Upper lobe of left lung (tissue), 6 donors: ENCODE measurements around the gene ARHGAP1. TPM values are rescaled to one million over a fixed set of nuclear protein-coding genes. Genes with fewer than 3 reads are reported as not detected.

Experiments used
- ATAC-seq, 2 donors: fragments of 200-7000 bp; cut with Tn5 transposase; one replicate each; pipeline ENCODE4 v1.9.1; 2022; ENCODE audit warnings: mild to moderate bottlenecking in 2 of 2, moderate library complexity in 2 of 2; ENCODE audit not compliant: low FRiP score in 2 of 2
- DNase-seq, 2 donors: peaks; one replicate each; pipeline ENCODE4 v3.0.0-alpha.2; 2019 to 2020
- H3K27ac ChIP-seq, 4 donors: fragments of 200-600 bp; sonication (generic); one replicate each; pipeline ENCODE4 v1.5.1; 2016 to 2019
- H3K27me3 ChIP-seq, 4 donors: fragments of 200-600 bp; sonication (generic); one replicate each; pipeline ENCODE4 v1.5.1; 2017 to 2019
- H3K36me3 ChIP-seq, 4 donors: fragments of 200-600 bp; sonication (generic); one replicate each; pipeline ENCODE4 v1.5.1; 2016 to 2019
- H3K4me1 ChIP-seq, 4 donors: fragments of 200-600 bp; sonication (generic); one replicate each; pipeline ENCODE4 v1.5.1; 2018 to 2019
- H3K4me3 ChIP-seq, 4 donors: fragments of 200-600 bp; sonication (generic); one replicate each; pipeline ENCODE4 v1.5.1; 2017 to 2019; ENCODE audit warnings: mild to moderate bottlenecking in 2 of 4, moderate library complexity in 1 of 4
- H3K9me3 ChIP-seq, 4 donors: fragments of 200-600 bp; sonication (generic); one replicate each; pipeline ENCODE4 v1.5.1; 2018 to 2019
- EP300 ChIP-seq, 4 donors: sonication (generic); formaldehyde crosslinking; IDR thresholded peaks; one replicate each; pipeline ENCODE4 v1.5.1; 2017; ENCODE audit warnings: antibody characterized with exemption in 4 of 4, control low read depth in 2 of 4
- POLR2A ChIP-seq, 4 donors: fragments of 450-650 bp; IDR thresholded peaks; one replicate each; pipeline ENCODE4 v1.5.1; 2016 to 2017; ENCODE audit warnings: antibody characterized with exemption in 4 of 4, mild to moderate bottlenecking in 2 of 4
- POLR2AphosphoS5 ChIP-seq, 2 donors: sonication (generic); formaldehyde crosslinking; IDR thresholded peaks; one replicate each; pipeline ENCODE4 v1.5.1; 2017; ENCODE audit warnings: antibody characterized with exemption in 2 of 2
- WGBS, 2 donors: methylation state at CpG; one replicate each; pipeline ENCODE4 v1.1.5; 2017 to 2018; 5-methylcytosine and 5-hydroxymethylcytosine counted together
- total RNA-seq, 6 donors: library from RNA; depleted of rRNA in 4 of 6; stranded (reverse); fragments of >200 nt in 4 of 6; gene quantifications; one replicate each; pipeline versions ENCODE4 v1.1.0 to v1.2.1, GENCODE V29; 2016 to 2021
- TF ChIP-seq, protein P1 (sequence below), 6 experiments: fragments of 450-650 bp in 4 of 6; fragments of 200-600 bp in 2 of 6; sonication (generic) in 2 of 6; IDR thresholded peaks; one replicate each; pipeline ENCODE4 v1.5.1; 2016 to 2019; ENCODE audit warnings: antibody characterized with exemption in 6 of 6
- donor health status: DM: no; HTN: no; CAD: no; lungs with moderate emphysema.
- donor health status: DM: no; HTN: yes; CAD: no; lungs with severe emphysema.

Gene ARHGAP1
- total RNA-seq, 6 donors from 2014 or later: 33.8 to 81.8 (median 50.7) TPM

DNA sequence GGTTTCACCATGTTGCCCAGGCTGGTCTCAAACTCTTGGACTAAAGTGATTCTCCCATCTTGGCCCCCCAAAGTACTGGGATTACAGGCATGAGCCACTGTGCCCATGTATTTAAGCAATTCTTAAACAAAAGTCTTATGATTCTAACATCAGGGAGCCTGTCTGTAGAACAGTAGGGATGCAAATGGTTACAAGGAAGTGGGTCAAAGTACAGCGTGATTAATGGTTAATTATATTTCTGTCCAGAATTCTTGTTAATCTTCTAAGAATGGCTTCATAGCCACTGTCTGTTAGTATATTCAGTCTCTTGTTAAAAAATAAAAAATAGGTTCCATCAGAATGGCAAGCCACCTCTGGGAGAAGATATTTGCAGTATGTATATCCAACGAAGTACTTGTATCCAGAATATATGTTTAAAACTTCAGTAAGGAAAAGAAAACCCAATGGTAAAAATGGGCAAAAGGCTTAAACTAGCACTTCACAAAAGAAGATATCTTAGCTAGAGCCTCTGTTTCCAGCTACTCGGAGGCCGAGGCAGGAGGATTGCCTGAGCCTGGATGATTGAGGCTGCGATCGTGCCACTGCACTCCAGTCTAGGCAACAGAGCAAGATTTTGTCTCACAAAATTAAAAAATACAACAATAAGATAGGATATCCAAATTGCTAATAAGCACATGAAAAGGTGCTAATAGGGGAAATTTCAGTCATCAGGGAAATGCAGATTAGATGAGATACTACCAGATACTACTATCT is 60.2 kb downstream of the ARHGAP1 start:
- H3K36me3 ChIP-seq: peaks cover 0 to 35% (median 5%) of the 10 kb centered on the region in 4 donors
- H3K27ac ChIP-seq: no peak overlapping the region

DNA sequence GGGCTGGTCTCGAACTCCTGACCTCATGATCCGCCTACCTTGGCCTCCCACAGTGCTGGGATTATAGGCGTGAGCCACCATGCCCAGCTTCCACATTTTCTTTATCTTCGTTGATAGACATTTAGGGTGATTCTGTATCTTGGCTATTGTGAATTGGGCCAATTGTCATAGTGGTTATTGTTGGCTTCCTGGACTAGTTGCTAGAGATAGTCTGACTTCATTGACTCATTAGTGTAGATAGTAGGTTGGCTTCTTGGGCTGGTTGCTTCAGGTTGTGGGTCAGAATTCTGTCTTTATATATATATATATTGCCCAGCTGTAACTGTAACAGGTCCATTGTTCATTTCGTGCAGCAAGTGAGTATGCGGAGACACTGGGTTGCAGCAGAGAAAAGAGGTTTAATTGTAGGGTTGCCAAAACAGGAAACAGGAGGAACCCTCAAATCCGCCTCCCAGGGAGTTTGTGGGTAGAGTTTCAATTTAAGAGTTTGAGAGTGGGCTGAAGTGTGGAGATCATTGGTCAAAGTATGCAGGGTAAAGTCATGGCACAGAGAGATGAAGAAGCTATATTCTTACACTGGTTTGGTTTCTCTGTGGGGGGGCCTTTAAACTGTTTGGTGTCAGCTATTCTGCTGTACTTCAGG is 61.1 kb downstream of the ARHGAP1 start:
- 93 to 94% methylated on average over 7 of the region's 7 CpGs for WGBS, 2 donors
- TF ChIP-seq, protein P1, sequence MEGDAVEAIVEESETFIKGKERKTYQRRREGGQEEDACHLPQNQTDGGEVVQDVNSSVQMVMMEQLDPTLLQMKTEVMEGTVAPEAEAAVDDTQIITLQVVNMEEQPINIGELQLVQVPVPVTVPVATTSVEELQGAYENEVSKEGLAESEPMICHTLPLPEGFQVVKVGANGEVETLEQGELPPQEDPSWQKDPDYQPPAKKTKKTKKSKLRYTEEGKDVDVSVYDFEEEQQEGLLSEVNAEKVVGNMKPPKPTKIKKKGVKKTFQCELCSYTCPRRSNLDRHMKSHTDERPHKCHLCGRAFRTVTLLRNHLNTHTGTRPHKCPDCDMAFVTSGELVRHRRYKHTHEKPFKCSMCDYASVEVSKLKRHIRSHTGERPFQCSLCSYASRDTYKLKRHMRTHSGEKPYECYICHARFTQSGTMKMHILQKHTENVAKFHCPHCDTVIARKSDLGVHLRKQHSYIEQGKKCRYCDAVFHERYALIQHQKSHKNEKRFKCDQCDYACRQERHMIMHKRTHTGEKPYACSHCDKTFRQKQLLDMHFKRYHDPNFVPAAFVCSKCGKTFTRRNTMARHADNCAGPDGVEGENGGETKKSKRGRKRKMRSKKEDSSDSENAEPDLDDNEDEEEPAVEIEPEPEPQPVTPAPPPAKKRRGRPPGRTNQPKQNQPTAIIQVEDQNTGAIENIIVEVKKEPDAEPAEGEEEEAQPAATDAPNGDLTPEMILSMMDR (IDR thresholded peaks at IDR 0.05): no peak
- TF ChIP-seq POLR2AphosphoS5 (IDR thresholded peaks at IDR 0.05): no peak
- TF ChIP-seq POLR2A (IDR thresholded peaks at IDR 0.05): no peak
- TF ChIP-seq EP300 (IDR thresholded peaks at IDR 0.05): no peak
- peaks cover 0 to 26% (median 5%) of the 10 kb centered on the region in 4 donors for H3K36me3 ChIP-seq

More for the DNA sequence above, 60.2 kb downstream of the ARHGAP1 start:
- ATAC-seq (no peak), DNase-seq (no peak)
- TF ChIP-seq EP300 (IDR thresholded peaks at IDR 0.05) (no peak), POLR2A (IDR thresholded peaks at IDR 0.05) (no peak), POLR2AphosphoS5 (IDR thresholded peaks at IDR 0.05) (no peak)
- TF ChIP-seq, protein P1 (IDR thresholded peaks at IDR 0.05): no peak
- H3K9me3 ChIP-seq: no peaks in the 10 kb centered on the region
- H3K27me3 ChIP-seq: no peaks in the 10 kb centered on the region
- 94% methylated on average over 6 of the region's 6 CpGs for WGBS, 2 donors
- no peak overlapping the region for H3K4me3 ChIP-seq
- no peaks in the 10 kb centered on the region for H3K4me1 ChIP-seq

DNA sequence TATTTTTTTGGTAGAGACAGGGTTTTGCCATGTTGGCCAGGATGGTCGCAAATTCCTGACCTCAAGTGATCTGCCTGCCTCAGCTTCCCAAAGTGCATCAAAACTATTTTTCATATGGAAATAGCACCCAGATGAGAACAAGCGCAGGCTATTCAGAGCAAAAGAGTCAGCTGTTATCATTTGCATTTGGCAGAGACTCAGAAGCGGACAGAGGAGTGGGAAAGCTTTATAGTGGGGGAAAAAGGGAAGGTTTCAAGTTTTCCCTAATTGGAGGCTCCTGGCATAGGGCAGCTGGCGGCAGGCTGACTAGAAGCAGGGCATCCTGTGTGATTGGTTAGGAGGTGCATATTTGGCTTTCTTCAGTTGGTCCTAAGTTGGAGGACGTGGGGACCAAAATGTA is 62.9 kb downstream of the ARHGAP1 start:
- no peaks in the 10 kb centered on the region for H3K4me1 ChIP-seq
- DNase-seq: no peak
- H3K9me3 ChIP-seq: no peaks in the 10 kb centered on the region
- H3K36me3 ChIP-seq: peaks cover 0 to 24% (median 4%) of the 10 kb centered on the region in 4 donors
- TF ChIP-seq POLR2AphosphoS5 (IDR thresholded peaks at IDR 0.05): no peak
- TF ChIP-seq, protein P1 (IDR thresholded peaks at IDR 0.05): no peak
- no peak for TF ChIP-seq EP300 (IDR thresholded peaks at IDR 0.05)
- no peak for TF ChIP-seq POLR2A (IDR thresholded peaks at IDR 0.05)
- 96% methylated on average over 5 of the region's 5 CpGs for WGBS, 2 donors
- no peaks in the 10 kb centered on the region for H3K27me3 ChIP-seq
- no peak overlapping the region for H3K27ac ChIP-seq
- H3K4me3 ChIP-seq: no peak overlapping the region
- no peak for ATAC-seq

More for the DNA sequence above, 61.1 kb downstream of the ARHGAP1 start:
- Histone ChIP-seq H3K27ac (no peak overlapping the region), H3K4me3 (no peak overlapping the region), H3K27me3 (no peaks in the 10 kb centered on the region), H3K4me1 (no peaks in the 10 kb centered on the region), H3K9me3 (no peaks in the 10 kb centered on the region)
- DNase-seq: no peak
- ATAC-seq: no peak

DNA sequence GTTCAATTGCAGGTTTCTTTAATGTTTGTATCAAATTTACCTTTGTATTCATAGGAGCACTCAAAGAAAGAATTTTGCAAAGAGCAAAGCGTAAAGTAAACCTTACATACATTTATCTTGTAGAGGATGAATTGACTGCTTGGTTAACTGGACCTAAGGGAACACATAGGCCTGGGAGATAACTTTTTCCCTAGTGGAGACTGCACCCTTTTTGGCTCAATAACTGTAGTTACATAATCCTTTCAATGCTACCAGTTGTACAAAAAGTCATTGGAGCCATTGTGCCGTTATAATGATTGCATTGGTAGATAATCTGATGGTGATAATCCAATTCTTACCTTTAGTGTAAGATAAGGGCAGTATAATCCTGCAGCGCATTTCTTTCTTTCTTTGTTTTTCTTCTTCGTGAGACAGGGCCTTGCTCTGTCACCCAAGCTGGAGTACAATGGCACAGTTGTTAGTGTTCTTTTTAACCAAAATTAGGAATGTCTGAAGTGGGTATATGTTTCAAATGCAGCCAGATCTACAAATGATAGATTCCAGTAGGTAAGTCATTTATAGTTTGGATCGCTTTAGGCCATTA is 64.8 kb downstream of the ARHGAP1 start:
- Histone ChIP-seq H3K4me3 (no peak overlapping the region), H3K9me3 (no peaks in the 10 kb centered on the region), H3K27me3 (no peaks in the 10 kb centered on the region), H3K36me3 (peaks cover 0 to 43% (median 5%) of the 10 kb centered on the region in 4 donors), H3K4me1 (no peaks in the 10 kb centered on the region), H3K27ac (no peak overlapping the region)
- no peak for DNase-seq
- TF ChIP-seq POLR2A (IDR thresholded peaks at IDR 0.05) (no peak), POLR2AphosphoS5 (IDR thresholded peaks at IDR 0.05) (no peak), EP300 (IDR thresholded peaks at IDR 0.05) (no peak)
- TF ChIP-seq, protein P1 (IDR thresholded peaks at IDR 0.05): no peak
- WGBS, 2 donors: 88 to 93% methylated on average over 5 of the region's 5 CpGs
- no peak for ATAC-seq
